ENCODE results near the gene ZNF83.

ZNF83 gene

DNA sequence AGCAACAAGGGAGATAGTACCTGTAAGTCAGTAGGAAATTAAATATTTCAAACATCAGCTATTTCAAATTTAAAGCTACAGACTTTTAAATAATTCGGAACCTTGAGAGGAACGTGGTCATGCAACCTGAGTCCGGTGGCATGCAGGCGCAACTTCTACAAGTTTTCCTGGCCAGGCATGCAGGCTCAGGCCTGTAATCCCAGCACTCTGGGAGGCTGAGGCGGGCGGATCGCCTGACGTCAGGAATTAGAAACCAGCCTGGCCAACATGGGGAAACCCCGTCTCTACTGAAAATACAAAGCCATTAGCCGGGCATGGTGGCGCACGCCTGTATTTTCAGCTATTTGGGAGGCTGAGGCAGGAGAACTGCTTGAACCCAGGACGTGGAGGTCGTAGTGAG, 70.2 kb downstream of the ZNF83 start:
- DNase-seq (ENCODE audit: low spot score) = no peak

DNA sequence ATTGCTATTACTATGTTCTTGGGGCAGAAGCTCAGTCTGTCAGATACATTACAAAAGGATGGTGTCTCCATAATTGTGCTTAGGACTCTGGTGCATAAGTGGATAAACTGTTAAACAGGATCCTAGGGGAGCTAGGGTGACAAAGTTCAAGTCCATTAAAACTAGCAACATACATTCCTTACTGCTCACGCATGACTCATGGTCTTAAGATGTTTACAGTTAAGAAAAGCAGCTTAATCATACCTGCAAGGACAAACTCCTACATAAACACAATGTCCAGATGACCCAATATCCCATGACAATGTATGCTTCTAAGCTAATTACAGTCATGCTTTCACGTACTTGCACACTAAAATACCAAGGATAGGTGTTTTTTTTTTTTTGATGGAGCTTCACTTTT, 71.6 kb downstream of the ZNF83 start:
- no peak for DNase-seq (ENCODE audit: low spot score)

DNA sequence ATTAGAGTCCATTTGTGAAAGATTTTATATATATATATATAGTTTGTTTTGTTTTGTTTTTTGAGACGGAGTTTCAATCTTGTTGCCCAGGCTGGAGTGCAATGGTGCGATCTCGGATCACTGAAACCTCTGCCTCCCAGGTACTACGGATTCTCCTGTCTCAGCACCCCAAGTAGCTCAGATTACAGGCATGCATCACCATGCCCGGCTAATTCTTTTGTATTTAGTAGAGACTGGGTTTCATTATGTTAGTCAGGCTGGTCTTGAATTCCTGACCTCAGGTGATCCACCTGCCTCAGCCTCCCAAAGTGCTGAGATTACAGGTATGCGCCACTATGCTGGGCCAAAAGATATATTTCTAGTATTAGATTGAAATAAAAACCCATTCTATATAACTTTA, 72.0 kb downstream of the ZNF83 start:
- no peak for DNase-seq (ENCODE audit: low spot score)

All from activated CD4-positive, alpha-beta T cell treated with anti-CD3 and anti-CD28 coated beads, Interleukin-2, Interleukin-4, amounts not matched to agents 100 ng/mL and 50 ng/mL, durations not matched to agents 16 hours and 8 hours (primary cell).